ENCODE results near the gene DNAH3. TPM values are rescaled to one million over a fixed set of nuclear protein-coding genes. Genes with fewer than 3 reads are reported as not detected.

DNAH3 gene
- total RNA-seq, 1 experiment from 2014 or later, result 0.24 TPM

DNA sequence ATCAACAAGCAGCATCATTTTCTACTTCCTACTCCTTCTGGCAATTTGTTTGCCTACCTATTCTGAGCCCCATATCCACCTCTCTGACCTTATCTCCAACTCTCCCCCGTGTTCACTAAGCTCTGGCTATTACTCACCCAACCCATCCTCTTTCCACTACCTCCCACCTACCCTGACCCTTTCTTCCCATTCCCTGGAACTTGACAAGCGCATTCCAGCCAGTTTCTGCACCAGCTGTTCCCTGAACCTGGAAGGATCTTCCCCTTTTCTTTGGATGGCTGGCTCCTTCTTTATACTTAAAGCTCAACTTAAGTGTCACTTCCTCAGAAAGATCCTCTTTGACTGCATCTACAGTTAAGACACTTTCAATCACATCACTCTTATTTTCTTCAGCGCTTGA lies 252.7 kb downstream of the DNAH3 start:
- Histone ChIP-seq H2BK120ac (ENCODE audit: low read depth, low read length, poor library complexity, severe bottlenecking) (no peak overlapping the region), H2BK12ac (ENCODE audit: insufficient read length, low read depth, low read length) (no peak overlapping the region), H3K9me3 (ENCODE audit: control insufficient read depth, low read depth, low read length) (no peaks in the 10 kb centered on the region), H3K9ac (ENCODE audit: extremely low read depth, insufficient read length, low read length) (no peak overlapping the region), H3K79me1 (ENCODE audit: insufficient read depth, low read depth, low read length, poor library complexity, severe bottlenecking) (peaks cover 5% of the 10 kb centered on the region), H3K56ac (ENCODE audit: insufficient read length, low read depth, low read length) (no peak overlapping the region), H3K4ac (ENCODE audit: low read depth, low read length) (no peak overlapping the region), H3K27ac (ENCODE audit: insufficient read length, low read depth, low read length) (no peak overlapping the region), H3T11ph (ENCODE audit: low read length) (no peak overlapping the region), H3K79me2 (ENCODE audit: insufficient read depth, low read length) (peaks cover 17% of the 10 kb centered on the region; the same call in 1 of the 2 replicates), H2BK15ac (ENCODE audit: low read depth, low read length) (no peak overlapping the region), H3K18ac (ENCODE audit: insufficient read length, low read depth, low read length) (no peak overlapping the region), H3K23ac (ENCODE audit: insufficient read length, low read depth, low read length) (no peak overlapping the region), H2AK5ac (ENCODE audit: insufficient read length, low read length) (no peak overlapping the region), H3K27me3 (ENCODE audit: insufficient read depth, low read length) (no peaks in the 10 kb centered on the region), H2AFZ (ENCODE audit: low read length) (no peak overlapping the region), H4K5ac (ENCODE audit: insufficient read length, low read depth, low read length) (no peak overlapping the region), H3K14ac (ENCODE audit: insufficient read depth, low read length) (no peak overlapping the region), H4K91ac (ENCODE audit: insufficient read length, low read depth, low read length) (no peak overlapping the region), H2BK5ac (ENCODE audit: insufficient read length, low read length) (no peak overlapping the region), H2BK20ac (ENCODE audit: low read depth, low read length, poor library complexity, severe bottlenecking) (no peak overlapping the region), H3K4me1 (ENCODE audit: insufficient read depth, low read length) (no peaks in the 10 kb centered on the region), H4K20me1 (ENCODE audit: control insufficient read depth, insufficient read depth, insufficient read length) (no peaks in the 10 kb centered on the region), H3K23me2 (ENCODE audit: insufficient read length, low read depth, low read length, poor library complexity, severe bottlenecking) (peaks cover 14% of the 10 kb centered on the region), H3K4me2 (ENCODE audit: insufficient read depth, insufficient read length, low read length) (no peak overlapping the region), H4K8ac (replicated peaks; ENCODE audit: insufficient read length, low read depth, low read length) (no peak overlapping the region)
- no peak for DNase-seq
- Mint-ChIP-seq H3K4me1 (peaks cover 32 to 36% of the 10 kb centered on the region in 2 experiments), H3K9me3 (no peaks in the 10 kb centered on the region; a peak in 1 of 5 replicates), H3K36me3 (ENCODE audit: insufficient read depth in 1 of 3, low read depth in 3 of 3) (peaks cover 7 to 27% (median 14%) of the 10 kb centered on the region in 3 experiments), H3K4me3 (peak overlapping the region in 1 of 2 experiments; percentile 17; a peak in 1 of 5 replicates), H3K27ac (no peak overlapping the region), H3K27me3 (ENCODE audit: low read depth) (no peaks in the 10 kb centered on the region)
- WGBS (ENCODE audit: extremely low coverage, insufficient read length, low lambda C conversion rate), result no CpG with 5 or more reads among the region's 3 CpGs
- TF ChIP-seq, protein P1, sequence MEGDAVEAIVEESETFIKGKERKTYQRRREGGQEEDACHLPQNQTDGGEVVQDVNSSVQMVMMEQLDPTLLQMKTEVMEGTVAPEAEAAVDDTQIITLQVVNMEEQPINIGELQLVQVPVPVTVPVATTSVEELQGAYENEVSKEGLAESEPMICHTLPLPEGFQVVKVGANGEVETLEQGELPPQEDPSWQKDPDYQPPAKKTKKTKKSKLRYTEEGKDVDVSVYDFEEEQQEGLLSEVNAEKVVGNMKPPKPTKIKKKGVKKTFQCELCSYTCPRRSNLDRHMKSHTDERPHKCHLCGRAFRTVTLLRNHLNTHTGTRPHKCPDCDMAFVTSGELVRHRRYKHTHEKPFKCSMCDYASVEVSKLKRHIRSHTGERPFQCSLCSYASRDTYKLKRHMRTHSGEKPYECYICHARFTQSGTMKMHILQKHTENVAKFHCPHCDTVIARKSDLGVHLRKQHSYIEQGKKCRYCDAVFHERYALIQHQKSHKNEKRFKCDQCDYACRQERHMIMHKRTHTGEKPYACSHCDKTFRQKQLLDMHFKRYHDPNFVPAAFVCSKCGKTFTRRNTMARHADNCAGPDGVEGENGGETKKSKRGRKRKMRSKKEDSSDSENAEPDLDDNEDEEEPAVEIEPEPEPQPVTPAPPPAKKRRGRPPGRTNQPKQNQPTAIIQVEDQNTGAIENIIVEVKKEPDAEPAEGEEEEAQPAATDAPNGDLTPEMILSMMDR (conservative IDR thresholded peaks at IDR 0.05), result no peak

Measured in H9 (cell line).